Right hindlimb (tissue), 1 donor: ENCODE data around the gene USP20.
"Not testable (repeated sequence)": the region's sequence is repeated elsewhere in the genome, so short reads cannot be mapped to it uniquely, and the experiment has no call there.

Experiments
- DNase-seq: peaks from one replicate; pipeline ENCODE4 v3.0.0-alpha.2; 2018

The USP20 gene

DNA sequence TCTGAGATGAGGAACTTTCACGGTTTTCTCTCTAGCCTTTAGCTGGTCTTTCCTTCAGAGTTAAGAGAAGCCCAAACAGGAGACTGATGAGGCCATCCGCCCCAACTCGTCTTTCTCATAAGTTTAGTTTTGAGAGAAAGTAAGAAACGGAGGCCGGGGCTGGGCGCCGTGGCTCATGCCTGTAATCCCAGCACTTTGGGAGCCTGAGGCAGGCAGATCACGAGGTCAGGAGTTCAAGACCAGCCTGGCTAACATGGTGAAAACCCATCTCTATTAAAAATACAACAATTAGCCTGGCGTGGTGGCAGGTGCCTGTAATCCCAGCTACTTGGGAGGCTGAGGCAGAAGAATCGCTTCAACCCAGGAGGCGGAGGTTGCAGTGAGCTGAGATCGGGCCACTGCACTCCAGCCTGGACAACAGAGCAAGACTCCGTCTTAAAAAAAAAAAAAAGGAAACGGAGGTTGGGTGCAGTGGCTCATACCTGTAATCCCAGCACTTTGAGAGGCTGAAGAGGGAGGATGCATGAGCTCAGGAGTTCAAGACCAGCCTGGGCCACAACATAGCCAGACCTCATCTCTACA is 55.6 kb downstream of the USP20 start:
- not testable (repeated sequence) for DNase-seq

DNA sequence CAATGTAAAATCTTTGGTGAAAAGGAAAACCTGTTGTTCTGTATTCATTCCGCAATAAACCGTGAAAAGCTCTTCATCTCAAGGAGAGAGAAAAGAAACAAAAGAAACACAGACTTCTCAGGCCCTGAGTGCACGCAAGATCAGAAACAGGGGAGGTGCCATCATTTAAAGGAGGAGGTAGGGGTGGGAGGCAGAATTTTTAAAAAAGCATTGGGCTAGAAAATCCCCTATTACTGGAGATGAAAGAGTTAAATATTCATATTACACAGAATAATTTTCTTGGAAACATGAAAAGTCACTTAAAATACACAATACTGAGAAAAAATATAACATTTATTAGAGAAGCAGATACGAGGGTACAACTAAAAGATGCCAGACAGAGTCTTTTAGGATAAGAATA is 56.3 kb downstream of the USP20 start:
- DNase-seq: no peak

DNA sequence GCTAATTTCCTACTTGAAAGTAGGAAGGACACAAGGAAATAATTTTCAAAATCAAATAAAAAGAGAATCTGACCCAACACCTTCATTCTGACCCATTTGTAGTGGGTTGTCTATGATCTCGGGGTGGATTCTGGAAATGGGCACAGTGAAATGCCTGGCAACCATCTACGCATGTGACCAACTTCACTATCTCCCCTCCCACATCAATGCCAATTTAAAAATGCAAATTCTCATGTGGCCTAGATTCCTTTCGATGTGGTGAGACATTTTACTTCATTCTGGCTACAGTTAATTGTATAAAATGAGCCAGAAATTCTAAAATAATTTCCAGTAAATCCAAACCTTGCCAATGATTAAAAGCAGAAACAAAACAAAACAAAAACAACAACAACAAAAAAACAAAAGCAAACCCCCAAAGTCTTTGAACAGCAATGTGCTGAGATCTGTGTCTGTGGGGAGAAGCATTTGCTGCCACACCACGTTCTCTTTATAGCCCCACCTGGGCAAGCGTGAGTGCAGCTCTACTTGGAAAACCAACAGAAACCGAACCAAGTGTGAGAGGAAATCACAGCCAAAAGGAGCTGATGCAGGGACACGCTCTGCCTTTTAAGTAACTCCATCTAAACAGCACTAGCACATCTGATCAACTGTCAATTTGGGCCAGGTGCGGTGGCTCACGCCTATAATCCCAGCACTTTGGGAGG is 59.0 kb downstream of the USP20 start:
- DNase-seq: no peak

DNA sequence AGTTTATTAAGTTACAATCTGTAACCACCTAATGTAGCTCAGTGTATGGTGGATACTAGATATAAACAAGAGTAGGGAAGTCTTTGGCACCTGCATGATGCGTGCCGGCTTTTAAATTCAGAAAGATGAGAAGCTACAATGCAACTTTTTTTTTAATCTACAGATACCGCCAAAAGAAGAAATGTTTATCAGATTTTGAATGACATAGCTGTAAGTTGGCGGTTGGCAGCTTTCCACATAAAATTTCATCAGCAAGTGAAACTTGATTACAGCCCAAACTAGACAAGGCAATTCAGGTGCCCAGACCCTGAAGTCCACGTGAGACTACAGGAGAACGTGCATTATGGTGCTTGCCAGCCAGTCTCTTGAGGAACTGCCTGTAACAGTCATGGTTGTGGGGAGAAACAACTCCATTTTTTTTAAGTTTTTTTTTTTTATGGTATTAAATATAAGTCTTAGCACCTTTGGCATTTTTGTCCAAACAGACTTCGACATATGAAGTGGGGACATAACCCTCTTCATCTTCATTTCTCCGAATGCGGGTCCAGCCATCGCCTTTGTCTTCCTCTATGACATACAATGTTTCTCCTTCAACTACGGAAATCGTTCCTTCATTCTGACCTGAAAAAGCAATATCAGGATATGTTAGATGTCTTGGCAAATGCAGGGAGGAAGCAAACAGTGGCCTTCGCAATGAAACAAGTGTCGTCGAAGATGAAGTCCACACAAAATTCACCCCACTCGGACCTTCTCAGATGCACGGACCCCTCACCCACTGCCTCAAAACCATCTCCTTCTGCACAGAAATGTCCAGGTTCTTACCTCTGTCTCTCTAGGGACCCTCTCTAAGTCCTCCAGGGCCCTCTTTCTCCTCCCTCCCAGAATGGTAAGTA is 60.4 kb downstream of the USP20 start:
- no peak for DNase-seq

DNA sequence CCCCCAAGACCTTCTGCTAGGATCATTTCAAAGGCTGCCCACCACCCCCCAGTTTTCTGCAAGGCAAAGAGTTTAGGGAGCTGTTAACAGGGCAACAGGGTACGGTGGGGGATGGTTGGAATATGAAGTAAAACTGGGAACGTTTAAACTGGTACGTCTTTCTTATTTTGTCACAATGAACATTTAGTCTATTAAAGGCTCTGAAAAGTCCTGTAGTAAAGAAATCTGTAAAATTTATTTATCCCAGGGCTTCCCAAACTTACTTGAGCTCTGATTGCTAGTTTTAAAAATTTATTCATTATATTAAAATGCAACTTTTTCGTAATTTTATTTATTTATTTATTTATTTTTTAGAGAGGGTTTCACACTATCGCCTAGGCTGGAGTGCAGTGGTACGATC is 62.0 kb downstream of the USP20 start:
- no peak for DNase-seq

DNA sequence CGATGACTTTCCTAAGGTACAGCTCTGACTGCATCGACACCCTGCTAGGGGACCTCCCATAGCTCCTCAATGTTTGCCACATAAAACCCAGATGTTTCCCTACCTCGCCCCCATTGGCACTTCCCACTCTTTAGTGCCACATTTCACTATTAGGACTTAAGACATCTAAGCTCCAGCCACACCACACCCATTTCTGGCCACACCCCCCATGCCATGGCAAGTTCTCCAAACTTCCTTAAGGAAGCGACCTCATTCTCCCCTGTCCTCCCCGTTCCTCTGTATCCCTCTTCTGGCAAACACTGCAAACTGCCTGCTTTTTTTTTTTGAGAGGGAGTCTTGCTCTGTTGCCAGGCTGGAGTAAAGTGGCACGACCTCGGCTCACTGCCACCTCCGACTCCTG is 62.9 kb downstream of the USP20 start:
- no peak for DNase-seq

GRCh38 chr9:129899620-129900019 is 64.4 kb downstream of the USP20 start:
- no peak for DNase-seq

- DNase-seq: no peak
Observed at GRCh38 chr9:129900263-129901027, 65.2 kb downstream of the USP20 start.

GRCh38 chr9:129901993-129902739 is 66.9 kb downstream of the USP20 start:
- no peak for DNase-seq

DNA sequence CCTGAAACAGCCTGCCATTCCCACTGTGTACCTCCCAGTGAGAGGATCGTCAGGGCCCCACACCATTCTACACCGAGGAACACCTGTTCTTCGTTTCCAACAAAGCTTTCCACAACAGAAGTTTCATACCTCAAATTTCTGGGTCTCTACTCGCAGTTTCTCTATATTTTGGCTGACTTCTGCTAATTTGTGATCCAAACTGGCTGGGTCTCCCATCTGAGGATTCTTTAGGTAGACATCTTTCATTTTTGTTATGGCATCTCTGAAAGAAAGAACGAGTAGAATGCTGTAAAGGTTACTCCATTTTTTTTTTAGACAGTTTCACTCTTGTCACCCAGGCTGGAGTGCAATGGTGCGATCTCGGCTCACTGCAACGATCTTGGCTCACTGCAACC is 67.5 kb downstream of the USP20 start:
- no peak for DNase-seq

DNA sequence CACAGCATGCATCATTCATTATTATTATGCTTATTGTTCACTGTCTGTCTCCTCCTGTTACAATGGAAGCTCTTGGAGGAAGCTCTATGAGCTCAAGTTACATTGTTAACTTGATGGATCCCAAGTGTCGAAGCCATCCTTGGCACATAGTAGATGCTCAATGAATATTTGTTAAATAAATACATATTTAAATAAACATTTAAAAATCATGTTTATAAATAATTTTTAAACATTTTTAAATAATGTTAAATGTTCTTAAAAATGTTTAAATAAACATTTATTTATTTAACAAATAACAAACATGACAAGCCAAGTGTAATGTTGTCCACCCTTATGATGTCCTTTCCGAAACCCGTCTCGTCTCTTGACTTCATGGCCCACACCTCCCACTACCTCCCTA is 69.5 kb downstream of the USP20 start:
- no peak for DNase-seq

GRCh38 chr9:129906298-129906697 is 71.0 kb downstream of the USP20 start:
- no peak for DNase-seq

DNA sequence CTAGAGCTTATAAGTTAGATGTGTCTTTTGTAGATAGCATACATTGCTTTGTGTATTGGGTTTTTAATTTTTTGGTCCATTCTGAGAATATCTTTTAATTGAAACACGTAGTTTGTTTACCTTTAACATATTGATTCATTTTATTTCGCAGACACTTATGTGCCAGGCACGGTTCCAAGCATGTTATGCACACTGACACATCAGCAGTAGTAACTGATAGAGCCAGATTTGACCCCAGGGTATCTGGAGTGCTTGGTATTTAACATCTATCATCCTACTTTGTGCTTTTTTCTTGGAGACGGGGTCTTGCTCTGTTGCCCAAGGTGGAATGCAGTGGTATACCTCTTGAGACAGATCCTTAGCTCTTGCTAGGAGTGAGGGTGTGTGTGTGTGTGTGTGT is 71.9 kb downstream of the USP20 start:
- no peak for DNase-seq

GRCh38 chr9:129908906-129909305 is 73.6 kb downstream of the USP20 start:
- DNase-seq: no peak

- DNase-seq: no peak
Observed at GRCh38 chr9:129909851-129910250, 74.6 kb downstream of the USP20 start.

DNA sequence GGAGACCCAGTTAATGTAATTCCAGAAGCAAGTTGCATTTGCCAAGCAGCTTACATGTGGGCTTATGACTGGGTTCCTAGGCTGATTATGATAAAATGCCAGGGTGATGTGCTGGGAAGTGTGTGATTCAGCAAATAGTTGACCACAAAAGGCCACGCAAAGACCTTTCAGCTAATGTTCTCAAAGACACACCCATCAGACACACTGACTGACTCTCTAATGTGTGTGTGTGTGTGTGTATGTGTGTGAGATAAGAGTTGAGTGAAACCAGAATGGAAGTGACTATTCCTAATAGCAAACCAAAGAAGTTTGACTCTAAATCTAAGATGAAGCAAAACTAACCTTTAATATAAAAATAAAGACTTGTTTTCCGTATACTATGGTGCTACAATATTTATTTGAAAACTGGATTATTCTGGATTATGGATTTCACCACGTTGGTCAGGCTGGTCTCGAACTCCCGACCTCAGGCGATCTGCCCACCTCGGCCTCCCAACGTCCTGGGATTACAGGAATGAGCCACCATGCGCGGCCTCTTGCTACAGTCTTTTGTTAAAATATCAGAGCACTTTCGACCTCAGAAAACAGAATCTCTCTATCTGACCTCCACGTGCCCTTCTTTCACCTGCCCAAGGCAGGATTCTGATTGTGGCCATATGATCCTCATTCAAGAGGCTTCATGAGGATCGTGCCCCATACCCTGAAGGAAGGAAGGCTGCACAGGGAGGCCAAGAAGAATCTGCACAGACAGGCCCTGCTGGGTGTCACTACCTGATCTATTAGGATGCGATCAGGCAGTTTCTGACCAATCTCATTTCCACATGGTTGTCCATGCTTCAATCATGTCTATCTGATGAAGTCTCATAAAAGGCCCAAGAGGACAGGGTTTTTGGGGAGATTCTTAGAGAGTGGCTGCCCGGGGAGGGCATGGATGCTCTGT is 75.6 kb downstream of the USP20 start:
- no peak for DNase-seq

DNA sequence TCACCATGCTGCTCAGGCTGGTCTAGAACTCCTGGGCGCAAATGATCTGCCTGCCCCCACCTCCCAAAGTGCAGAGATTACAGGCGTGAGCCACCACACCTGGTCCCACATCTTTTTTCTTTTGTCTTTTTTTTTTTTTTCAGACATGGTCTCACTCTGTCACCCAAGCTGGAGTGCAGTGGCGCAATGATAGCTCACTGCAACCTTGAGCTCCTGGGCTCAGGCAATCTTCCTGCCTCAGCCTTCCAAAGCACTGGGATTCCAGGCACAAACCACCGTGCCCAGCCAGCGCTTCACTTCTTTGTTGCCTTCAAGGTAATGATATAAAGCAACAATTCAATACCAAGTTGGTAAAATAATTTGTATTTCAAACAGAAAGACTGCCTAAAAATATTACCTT is 78.8 kb downstream of the USP20 start:
- no peak for DNase-seq

GRCh38 chr9:129916707-129917106 is 81.4 kb downstream of the USP20 start:
- no peak for DNase-seq

DNA sequence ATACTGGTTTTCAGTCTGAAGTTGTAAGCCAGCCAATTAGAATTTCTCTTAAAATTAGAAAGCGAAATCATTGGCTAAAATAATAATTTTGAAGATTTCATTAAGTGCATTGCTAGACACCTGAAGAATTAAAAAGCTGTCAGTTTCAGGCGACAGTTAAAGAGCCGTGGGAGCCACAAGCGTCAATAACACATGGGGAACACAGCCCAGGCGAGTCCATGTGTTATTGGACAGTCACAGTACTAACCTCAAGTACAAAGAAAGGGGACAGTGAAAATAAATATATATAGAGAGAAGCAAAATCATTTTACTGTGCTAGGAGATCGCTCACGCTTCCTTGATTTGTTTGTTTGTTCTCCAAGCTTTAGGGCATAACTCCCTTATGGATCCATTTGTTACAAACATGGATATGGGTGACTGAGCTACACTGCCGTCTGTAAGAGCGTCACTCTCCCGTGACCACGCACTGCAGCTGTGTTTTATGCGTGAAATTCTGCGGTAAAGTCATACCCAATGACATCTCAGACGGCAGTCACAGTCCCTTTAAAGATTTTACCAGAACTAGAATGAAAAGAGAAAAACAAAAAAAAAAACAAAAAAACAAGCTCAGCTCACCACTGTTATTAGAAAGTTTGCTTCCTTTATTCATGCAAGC is 83.2 kb downstream of the USP20 start:
- no peak for DNase-seq

- DNase-seq: no peak
Observed at GRCh38 chr9:129919277-129919676, 84.0 kb downstream of the USP20 start.

DNA sequence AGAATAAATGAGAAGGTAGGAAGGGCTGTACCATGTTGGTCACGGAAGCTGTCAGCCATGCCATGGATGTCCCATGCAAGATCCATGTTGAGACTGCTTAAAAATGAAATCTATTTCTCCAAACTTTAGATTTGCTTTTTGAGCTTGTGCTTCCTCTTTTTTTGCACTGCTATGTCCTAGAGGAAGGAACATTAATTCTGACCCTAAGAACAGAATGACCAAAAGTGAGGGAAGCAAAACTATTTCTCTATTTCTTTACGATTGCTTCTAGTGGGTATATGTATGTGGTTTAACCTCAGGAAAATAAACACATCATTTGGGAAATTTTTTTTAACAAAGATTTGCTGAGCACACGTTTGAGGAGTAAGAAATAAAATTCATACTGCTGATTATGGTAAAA is 84.6 kb downstream of the USP20 start:
- no peak for DNase-seq
